Loucy (cell line): Measurements from ENCODE around the gene CD180.

Experiments used
- H2AFZ ChIP-seq: fragments of 200-600 bp; sonication (generic); 2 replicates; pipeline ENCODE4 v1.6.0; 2016; ENCODE audit warnings: antibody characterized with exemption, mild to moderate bottlenecking, low read length, moderate library complexity
- H3F3A ChIP-seq: fragments of 200-600 bp; 2 replicates; pipeline ENCODE4 v1.6.0; 2016; ENCODE audit warnings: antibody characterized with exemption, low read depth, mild to moderate bottlenecking
- H3K27me3 ChIP-seq: fragments of 200-600 bp; sonication (generic); 2 replicates; pipeline ENCODE4 v1.6.1; 2014; ENCODE audit warnings: low read length, mild to moderate bottlenecking; ENCODE audit not compliant: insufficient read depth, poor library complexity, severe bottlenecking
- H3K36me3 ChIP-seq: fragments of 200-600 bp; sonication (generic); 2 replicates; pipeline ENCODE4 v1.6.1; 2016; ENCODE audit warnings: low read length; ENCODE audit not compliant: insufficient read depth
- H3K4me1 ChIP-seq: fragments of 200-600 bp; sonication (generic); 2 replicates; pipeline ENCODE4 v1.5.1; 2014; ENCODE audit warnings: low read length, mild to moderate bottlenecking; ENCODE audit not compliant: insufficient read depth, poor library complexity, severe bottlenecking
- H3K4me2 ChIP-seq: fragments of 200-600 bp; sonication (generic); 2 replicates; pipeline ENCODE4 v1.6.0; 2014; ENCODE audit warnings: antibody characterized with exemption, low read length, low read depth, mild to moderate bottlenecking; ENCODE audit not compliant: poor library complexity, severe bottlenecking
- H3K4me3 ChIP-seq: fragments of 200-600 bp; sonication (generic); 2 replicates; pipeline ENCODE4 v1.5.1; 2014; ENCODE audit warnings: low read length, mild to moderate bottlenecking, mixed read lengths; ENCODE audit not compliant: poor library complexity, severe bottlenecking
- H3K79me2 ChIP-seq: fragments of 200-600 bp; sonication (generic); 2 replicates; pipeline ENCODE4 v1.6.1; 2014; ENCODE audit warnings: low read length; ENCODE audit not compliant: insufficient read depth
- H3K9ac ChIP-seq: fragments of 200-600 bp; sonication (generic); 2 replicates; pipeline ENCODE4 v1.6.0; 2014; ENCODE audit warnings: mild to moderate bottlenecking, low read depth, low read length, moderate library complexity; ENCODE audit not compliant: poor library complexity, severe bottlenecking
- H3K9me2 ChIP-seq: fragments of 200-600 bp; sonication (generic); replicated peaks from 2 replicates; pipeline ENCODE4 v1.6.1; 2016; ENCODE audit warnings: low read depth, low read length, mixed read lengths
- H3K9me3 ChIP-seq: fragments of 200-600 bp; sonication (generic); 2 replicates; pipeline ENCODE4 v1.6.1; 2014; ENCODE audit warnings: mild to moderate bottlenecking, antibody characterized with exemption, low read length, low read depth; ENCODE audit not compliant: insufficient read depth
- H4K20me1 ChIP-seq: fragments of 200-600 bp; sonication (generic); 2 replicates; pipeline ENCODE4 v1.6.0; 2014; ENCODE audit warnings: antibody characterized with exemption, low read length, mild to moderate bottlenecking; ENCODE audit not compliant: insufficient read depth, poor library complexity, severe bottlenecking
- EZH2phosphoT487 ChIP-seq: fragments of 200-600 bp; IDR thresholded peaks from 2 replicates; pipeline ENCODE4 v1.6.1; 2018; ENCODE audit warnings: antibody characterized with exemption, mild to moderate bottlenecking, moderate library complexity, borderline replicate concordance
- TF ChIP-seq, protein P1 (sequence below): fragments of 200-600 bp; sonication (generic); conservative IDR thresholded peaks from 2 replicates; pipeline ENCODE4 v1.5.1; 2014; ENCODE audit warnings: mild to moderate bottlenecking, antibody characterized with exemption, low read length

The CD180 gene

DNA sequence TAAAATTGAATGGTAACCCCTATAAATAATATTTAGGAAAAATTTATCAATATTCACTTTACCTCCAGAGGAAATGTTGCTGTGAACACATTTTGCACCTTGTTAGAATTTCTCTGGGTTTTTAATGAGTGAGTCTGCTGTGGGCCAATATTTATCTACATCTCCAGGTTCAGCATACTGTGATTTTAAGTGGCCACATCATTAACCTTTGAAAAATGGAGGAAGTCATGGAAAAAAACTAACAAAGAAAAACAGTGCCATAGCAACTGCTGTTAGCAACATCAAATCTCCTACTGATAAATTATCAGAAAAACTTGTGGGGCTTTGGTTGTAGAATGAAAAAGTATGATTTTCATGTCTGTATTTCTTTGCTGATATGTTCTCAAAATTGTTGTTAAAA lies 55.0 kb downstream of the CD180 start:
- H3K27me3 ChIP-seq, result no peaks in the 10 kb centered on the region
- H2AFZ ChIP-seq, result no peak overlapping the region

DNA sequence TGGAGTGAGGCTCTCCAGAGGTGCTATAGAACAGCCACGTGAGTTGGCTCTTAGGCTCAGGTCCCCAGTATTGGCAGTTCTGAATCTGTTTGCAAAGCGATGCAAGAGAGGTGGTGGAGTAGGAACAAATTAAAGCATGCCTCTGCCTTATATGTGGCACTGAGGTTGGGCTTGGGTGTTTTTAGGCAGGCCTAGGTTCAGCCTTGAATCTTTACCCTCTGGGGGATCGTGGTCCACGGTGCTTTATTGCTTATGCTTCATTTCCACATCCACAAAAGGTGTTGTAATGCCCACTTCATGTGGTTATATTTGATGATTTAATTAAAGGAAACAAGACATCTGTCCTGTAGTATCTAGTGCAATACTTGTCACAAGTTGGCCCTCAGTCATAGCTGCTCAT lies 56.2 kb downstream of the CD180 start:
- Histone ChIP-seq H4K20me1 (no peaks in the 10 kb centered on the region), H3K9ac (no peak overlapping the region), H3K27me3 (no peaks in the 10 kb centered on the region), H3F3A (no peaks in the 10 kb centered on the region), H3K9me3 (no peaks in the 10 kb centered on the region), H3K4me2 (no peak overlapping the region), H3K36me3 (peaks cover 68% of the 10 kb centered on the region; the same call in 1 of the 2 replicates), H3K4me1 (no peaks in the 10 kb centered on the region), H2AFZ (no peak overlapping the region), H3K9me2 (no peaks in the 10 kb centered on the region), H3K79me2 (no peaks in the 10 kb centered on the region), H3K4me3 (no peak overlapping the region)
- TF ChIP-seq, protein P1, sequence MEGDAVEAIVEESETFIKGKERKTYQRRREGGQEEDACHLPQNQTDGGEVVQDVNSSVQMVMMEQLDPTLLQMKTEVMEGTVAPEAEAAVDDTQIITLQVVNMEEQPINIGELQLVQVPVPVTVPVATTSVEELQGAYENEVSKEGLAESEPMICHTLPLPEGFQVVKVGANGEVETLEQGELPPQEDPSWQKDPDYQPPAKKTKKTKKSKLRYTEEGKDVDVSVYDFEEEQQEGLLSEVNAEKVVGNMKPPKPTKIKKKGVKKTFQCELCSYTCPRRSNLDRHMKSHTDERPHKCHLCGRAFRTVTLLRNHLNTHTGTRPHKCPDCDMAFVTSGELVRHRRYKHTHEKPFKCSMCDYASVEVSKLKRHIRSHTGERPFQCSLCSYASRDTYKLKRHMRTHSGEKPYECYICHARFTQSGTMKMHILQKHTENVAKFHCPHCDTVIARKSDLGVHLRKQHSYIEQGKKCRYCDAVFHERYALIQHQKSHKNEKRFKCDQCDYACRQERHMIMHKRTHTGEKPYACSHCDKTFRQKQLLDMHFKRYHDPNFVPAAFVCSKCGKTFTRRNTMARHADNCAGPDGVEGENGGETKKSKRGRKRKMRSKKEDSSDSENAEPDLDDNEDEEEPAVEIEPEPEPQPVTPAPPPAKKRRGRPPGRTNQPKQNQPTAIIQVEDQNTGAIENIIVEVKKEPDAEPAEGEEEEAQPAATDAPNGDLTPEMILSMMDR, result no peak
- TF ChIP-seq EZH2phosphoT487, result no peak

More for the DNA sequence above, 55.0 kb downstream of the CD180 start:
- Histone ChIP-seq H4K20me1 (no peaks in the 10 kb centered on the region), H3K4me3 (no peak overlapping the region), H3F3A (no peaks in the 10 kb centered on the region), H3K9ac (no peak overlapping the region), H3K9me2 (no peaks in the 10 kb centered on the region), H3K9me3 (no peaks in the 10 kb centered on the region), H3K4me2 (no peak overlapping the region), H3K4me1 (no peaks in the 10 kb centered on the region), H3K36me3 (peaks cover 69% of the 10 kb centered on the region; the same call in 1 of the 2 replicates), H3K79me2 (no peaks in the 10 kb centered on the region)
- TF ChIP-seq, protein P1, result no peak
- no peak for TF ChIP-seq EZH2phosphoT487

DNA sequence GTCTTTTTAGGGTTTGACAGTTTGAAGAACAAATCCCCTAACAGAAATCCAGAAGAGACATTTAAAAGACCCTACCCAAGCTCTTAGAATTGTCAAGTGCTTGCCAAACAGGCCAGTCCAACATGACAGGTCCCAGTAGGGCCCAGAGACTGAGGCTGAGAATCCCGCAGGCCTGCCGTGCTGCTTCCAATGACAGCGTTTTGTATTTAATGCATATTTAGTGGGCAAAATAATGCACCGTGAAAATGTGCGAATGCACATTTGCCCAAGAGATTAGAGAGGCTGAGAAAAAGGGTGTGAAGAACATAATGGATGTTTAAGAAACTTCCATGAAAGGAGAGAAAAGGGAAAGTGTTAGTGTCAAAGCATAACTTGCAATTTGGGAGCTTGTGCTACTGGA lies 57.6 kb downstream of the CD180 start:
- H4K20me1 ChIP-seq, result no peaks in the 10 kb centered on the region
- H3F3A ChIP-seq, result no peaks in the 10 kb centered on the region
- H3K9me3 ChIP-seq, result no peaks in the 10 kb centered on the region
- H3K9me2 ChIP-seq, result no peaks in the 10 kb centered on the region
- TF ChIP-seq, protein P1, result no peak
- no peak for TF ChIP-seq EZH2phosphoT487
- H3K27me3 ChIP-seq, result no peaks in the 10 kb centered on the region
- H3K4me1 ChIP-seq, result no peaks in the 10 kb centered on the region
- no peak overlapping the region for H2AFZ ChIP-seq
- H3K4me2 ChIP-seq, result no peak overlapping the region
- H3K9ac ChIP-seq, result no peak overlapping the region
- H3K79me2 ChIP-seq, result no peaks in the 10 kb centered on the region
- H3K36me3 ChIP-seq, result peaks cover 67% of the 10 kb centered on the region; the same call in 1 of the 2 replicates
- H3K4me3 ChIP-seq, result no peak overlapping the region
